GM18508 (cell line): ENCODE measurements around the gene PKDREJ.
A peak's percentile ranks its signal among the peaks of the same experiment; 100 is the strongest.
"Not testable (repeated sequence)": the region's sequence is repeated elsewhere in the genome, so short reads cannot be mapped to it uniquely, and the experiment has no call there.

Experiments
- ATAC-seq: cut with Tn5 transposase; IDR thresholded peaks from one replicate; pipeline ENCODE4 v1.9.1; 2021; ENCODE audit warnings: moderate number of reproducible peaks; ENCODE audit not compliant: insufficient read depth, unreplicated experiment

Gene PKDREJ

DNA sequence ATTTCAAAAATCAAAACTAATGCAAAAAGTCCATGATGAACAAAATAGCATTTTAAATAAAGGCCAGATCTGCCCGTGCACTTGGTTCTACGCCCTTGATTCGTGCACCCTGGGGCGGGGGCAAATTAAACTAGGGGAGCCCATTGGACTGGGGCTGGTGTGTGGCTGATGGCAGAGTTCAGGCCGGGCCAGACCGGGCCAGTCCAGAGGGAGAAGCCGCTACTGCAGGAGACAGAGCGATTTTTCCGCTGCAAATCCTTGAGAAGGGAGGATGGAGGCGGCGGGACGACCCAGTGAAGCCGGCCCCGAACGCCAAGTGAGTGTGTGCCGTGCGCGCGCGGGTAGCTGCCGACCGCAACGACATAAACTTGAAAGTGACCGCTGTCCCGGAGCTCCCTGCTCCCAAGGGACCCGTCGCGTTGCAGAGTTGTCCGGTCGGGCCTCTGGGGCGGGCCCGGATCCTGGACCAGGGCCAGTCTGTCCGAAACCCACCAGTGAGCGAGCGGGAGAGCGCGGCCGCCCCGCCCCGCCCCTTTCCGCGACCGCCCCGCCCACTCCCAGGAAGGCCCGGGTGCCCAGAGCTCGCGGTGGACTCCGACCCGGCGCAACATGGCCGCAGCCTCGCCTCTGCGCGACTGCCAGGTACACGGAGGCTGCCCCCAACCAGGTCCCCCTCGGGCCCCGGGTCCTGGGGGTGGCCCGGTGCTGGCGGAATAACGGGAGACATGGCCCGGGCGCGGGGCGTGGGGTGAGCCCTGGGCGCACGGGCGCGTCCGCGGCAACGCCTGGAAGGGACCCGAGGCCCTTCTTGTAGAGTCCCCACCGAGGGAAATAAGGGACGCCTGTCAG lies 4.5 kb upstream of the PKDREJ start, which contains the start of gene TTC38:
Gene TTC38 (plus strand): TSS at position 578 of the 849 bp plus-strand sequence. CDS start 32 bp downstream, at position 610.
- no peak for ATAC-seq

DNA sequence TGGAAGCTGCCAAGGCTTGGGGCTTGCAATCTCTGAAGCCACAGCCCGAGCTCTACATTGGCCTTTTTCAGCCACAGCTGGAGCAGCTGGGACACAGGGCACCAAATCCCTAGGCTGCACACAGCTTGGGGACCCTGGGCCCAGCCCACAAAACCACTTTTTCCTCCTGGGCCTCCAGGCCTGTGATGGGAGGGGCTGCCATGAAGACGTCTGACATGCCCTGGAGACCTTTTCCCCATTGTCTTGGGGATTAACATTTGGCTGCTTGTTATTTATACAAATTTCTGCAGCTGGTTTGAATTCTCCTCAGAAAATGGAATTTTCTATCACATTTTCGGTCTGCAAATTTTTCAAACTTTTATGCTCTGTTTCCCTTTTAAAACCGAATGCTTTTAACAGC lies 2.5 kb upstream of the PKDREJ start:
- not testable (repeated sequence) for ATAC-seq

DNA sequence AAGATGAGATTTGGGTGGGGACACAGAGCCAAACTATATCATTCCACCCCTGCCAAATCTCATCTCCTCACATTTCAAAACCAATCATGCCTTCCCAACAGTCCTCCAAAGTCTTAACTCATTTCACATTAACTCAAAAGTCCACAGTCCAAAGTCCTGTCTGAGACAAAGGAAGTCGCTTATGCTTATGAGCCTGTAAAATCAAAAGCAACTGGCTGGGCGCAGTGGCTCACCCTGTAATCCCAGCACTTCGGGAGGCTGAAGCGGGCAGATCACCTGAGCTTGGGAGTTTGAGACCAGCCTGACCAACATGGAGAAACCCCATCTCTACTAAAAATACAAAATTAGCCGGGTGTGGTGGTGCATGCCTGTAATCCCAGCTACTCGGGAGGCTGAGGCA lies 1.4 kb upstream of the PKDREJ start:
- not testable (repeated sequence) for ATAC-seq

DNA sequence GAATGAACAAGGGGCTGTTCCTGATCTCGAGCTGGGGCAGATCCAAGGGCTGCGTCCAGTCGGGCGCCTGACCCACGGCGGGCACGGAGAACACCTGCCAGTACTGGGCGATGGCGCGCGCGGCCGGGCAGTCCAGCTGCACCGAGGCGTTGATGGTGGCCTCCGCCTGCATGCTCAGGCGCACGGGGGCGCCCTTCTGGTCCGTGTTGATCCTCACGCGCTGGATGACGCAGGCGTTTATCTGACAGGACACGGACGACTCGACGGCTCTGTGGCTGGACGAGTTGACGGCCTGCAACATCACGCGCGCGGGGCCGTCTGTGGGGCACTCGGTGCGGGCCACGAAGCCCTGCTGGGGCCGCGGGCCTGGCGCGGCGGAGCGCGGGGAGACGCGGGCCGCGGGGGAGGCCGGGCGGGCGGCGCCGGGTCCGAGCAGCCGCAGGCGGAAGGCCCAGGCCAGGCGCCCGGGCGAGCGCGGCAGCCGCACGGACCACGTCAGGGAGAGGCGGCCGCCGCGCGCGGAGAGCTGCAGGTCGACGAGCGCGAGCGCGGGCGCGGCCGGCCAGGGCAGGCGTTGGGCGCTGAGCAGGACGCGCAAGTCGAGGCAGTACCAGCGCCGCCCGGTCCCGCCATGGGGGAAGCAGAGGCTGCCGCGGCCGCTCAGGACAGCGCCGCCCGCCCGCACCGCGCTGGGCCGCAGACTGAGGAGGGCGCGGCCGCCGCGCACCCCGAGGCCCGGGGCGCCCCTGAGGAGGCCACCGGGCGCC lies 511 bp downstream of the PKDREJ start:
- ATAC-seq: no peak

DNA sequence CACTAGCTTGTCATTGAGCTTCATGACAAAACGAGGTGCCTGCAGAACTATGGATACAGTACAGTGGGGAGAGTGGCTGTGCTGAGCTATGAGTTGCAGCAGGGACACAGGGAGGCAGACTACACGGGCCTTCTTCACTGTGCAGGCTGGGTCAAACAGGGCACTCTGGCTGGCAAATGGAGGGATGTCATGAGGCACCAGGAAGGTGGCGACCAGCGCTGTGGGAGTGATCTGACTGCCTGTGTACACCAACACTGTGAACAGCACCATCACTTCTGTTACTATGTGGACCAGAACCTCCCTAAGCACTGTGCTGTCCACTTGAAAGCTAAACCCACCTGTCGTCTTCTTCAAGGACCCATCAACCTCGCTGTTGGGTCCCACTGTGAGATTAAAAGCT lies 3.1 kb downstream of the PKDREJ start:
- no peak for ATAC-seq

DNA sequence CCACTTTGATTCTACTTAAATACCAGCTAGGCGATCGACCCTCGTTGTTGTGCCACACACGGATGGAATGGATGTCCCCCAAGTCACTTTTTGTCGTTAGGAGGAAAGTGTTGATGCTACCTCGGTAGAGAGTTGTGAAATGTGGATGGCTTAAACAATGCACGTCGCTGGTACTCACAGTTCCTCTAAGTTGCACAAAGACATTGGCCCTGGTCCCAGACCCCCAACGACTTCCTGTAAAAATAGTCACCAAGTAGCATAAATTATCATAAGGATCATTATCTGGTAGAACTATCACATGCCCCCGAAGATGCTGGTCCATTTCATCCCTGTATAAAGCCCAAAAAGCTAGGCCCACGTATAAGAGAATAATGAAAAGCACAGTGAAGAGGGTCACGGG lies 3.8 kb downstream of the PKDREJ start:
- ATAC-seq: no peak

DNA sequence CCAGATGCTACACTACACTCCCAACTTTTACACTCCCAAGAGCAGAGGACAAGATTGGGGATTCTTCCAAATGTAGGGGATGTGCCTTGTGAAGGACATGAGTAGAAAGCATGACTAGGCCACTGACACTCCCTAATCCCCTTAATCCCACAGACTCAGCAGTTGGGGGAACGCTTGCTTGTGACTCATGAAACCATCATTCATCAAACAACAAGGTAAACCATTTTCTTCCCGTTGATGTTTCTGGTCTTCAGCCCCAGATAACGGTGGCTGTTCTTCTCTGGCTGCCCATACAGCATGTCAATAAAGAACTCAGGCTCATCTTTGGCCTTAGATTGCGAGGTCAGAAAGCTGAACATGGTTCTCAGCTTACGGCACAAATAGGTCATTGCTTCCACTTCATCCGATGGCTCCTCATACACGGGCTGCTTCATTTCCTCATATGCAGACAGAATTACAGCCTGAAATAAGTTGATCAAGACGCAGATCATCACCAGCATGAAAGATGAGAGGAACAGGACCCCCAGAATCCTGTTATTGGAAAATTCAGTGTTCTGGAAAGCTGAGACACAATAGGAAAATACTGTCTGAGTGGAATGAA lies 6.7 kb downstream of the PKDREJ start:
- ATAC-seq: no peak

DNA sequence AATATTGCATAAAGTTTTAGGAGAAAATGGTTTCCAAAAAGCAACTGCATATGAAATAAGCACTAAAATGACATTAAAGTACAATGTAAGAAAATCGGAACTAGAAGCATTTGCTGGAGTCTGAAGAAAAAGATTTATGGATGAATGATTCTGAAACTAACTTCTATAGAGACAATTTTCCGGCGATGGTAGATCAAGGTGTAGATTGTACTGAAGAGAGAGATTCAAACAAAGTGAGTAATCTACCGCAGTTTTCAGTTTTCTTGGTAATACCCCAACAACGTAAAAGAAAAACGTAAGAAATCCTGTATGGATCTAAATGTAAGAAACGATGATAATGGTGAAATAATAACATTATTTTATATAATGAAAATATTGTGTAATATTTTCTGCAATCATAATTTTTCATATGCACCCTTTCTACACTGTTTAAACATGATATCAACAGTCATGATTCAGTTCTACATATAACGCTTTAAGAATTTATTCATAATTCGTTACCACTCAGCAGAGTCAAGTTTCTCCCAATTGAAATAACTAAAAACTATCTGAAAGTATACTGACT lies 11.2 kb downstream of the PKDREJ start:
- ATAC-seq: no peak

DNA sequence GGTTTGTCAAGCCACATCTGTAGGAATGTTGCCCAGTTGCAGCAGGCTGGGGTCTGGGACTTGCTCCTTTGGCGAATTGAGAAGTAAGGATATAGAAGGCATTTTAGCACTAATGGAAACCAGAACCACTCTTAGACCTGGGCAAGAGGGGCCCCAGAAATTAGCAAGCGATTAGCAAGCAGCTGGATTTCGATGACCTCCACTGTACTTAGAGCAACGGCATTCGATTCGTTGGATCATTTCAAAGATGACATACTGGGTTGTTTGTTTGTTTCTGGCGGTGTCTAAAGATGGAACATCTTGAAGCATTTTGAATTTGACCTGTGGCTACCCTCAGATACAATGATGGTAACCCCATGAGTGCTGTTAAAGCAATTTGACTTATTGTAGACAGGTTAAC lies 11.9 kb downstream of the PKDREJ start:
- ATAC-seq: no peak

DNA sequence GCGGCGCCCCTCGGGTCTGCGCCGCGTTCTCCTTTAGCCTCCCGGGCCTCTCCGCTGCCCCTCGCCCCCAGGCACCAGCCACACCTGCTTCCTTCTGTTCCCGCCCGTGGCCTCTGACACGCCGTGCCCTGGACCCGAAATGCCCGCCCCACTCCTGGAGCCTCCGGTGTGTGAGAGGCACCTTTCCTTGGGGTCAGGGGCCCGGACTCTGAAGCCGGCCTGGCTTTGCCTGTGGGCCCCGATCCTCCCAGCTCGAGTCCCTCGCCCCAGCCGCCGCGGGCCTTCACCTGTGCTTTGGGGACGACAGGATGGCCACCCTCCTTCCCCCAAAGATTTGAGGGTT lies 12.4 kb downstream of the PKDREJ start:
- ATAC-seq: peak; percentile 17

DNA sequence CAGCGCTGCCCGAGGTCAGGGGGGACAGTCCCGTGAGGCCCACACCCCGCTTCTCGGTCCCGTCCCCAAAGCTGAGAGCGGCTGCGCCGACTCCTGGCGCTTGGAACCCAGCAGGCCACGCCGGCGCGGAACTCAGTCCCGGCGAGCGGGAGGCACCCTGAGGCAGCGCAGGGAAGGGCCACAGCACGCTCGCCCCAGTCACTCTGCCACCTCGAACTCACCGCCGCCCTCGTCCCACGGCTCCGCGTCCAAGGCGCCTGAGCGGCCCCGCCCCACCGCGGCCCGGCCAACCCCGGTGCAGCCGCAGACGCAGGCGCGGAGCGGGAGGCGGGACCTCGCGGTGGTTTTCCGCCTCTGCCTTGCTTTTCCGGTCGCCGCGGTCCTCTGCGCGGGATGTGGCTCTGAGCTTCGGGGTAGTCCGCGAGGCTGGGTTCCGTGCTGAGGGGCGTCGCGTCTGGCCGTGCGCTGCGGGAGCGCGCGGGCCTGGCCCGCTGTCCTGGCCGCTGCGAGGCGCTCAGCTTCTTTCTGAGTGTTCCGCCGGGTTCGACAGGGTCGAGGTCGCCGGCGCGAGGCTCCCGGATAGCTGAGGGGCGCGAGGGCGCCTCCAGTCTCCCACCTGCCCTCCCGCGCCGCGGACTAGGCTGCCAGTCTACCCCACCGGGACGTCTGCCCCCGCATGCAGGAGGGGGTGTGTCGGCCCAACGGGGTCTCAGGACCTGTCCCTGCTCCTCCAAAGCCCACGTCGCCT lies 12.9 kb downstream of the PKDREJ start, which contains the start of gene CDPF1:
Gene CDPF1 (minus strand): TSS at position 259 of the 748 bp plus-strand sequence. CDS start 2,009 bp downstream, outside the sequence.
- ATAC-seq: peak; percentile 39

DNA sequence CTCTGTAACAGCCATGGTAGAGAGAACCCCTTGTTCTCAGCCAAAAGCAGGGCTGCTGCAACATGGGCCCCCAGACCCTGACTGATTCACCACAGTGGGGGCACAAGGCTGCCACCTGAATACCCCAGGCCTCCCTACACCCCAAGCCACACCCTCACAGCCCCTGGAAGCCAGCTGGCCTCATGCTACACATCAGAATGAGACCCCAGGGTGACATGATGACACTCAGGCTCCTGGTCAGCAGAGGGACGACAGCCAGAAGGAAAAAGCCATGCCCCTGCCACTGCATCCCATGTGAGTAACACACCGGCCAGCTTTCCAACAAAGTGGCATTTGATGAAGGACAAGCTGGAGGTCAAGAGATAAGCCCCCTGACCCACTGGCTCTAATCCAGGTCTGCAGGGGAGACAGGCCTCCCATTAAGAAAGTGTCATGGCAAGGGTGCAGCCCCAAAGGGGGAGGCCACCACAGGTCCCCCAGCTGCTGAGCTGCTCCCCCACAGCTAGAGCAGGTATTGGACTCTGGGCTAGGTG lies 15.6 kb downstream of the PKDREJ start:
- ATAC-seq: no peak

DNA sequence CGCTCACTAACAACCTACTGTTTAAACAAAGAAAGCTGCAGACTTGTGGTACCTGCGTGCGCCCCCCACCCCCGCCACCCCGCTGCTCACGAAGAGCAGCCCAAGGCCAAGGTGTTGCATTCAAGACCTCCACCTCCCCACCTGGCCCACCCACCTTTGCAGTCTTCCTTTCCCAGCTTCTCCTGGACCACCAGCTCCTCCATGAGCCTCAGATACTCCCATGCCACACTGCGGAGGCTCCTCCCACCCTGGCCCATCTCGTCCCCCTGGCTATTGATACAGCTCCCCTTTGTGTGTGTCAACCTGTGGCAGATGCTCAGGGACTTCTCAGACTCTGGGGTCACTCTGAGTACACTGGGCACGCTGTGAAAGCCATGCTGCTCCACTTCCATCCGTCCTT lies 17.0 kb downstream of the PKDREJ start:
- no peak for ATAC-seq

DNA sequence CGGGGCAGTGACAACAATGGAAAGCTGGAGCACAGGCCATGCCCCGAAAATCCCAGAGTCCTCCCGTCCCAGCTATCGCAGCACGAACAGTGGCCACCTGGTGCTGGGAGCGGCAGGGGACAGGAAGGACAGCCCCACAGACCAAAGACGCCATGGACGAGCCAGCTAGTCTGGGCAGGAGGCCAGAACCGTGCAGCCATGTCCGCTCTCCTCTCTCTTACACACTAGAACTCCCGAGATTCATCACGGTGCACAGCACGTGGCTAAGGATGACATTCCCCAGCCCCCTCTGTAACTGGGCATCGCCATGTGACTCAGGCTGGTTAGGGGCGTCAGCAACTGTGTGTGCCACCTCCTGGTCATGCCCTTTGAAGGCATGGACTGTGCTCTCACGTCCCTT lies 17.6 kb downstream of the PKDREJ start:
- no peak for ATAC-seq

DNA sequence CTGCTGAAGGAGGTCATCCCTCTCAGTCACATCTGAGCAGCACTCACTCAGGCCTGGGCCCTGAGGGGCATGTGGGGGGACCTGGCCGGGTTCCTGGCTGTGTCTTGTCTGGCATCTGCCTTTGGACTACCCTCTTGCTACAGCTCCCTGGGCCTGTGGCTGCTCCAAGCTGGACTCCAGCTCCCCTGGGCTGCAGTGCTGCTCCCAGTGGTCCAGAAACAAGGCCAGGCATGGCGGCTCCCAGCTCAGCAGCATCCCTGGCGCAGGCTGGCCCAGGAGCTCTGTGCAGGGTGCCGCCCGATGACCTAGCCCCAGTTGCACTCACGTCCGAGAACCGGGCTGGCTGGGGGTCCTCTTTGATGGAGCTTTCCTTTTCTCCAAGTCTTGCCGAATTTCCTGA lies 18.4 kb downstream of the PKDREJ start:
- ATAC-seq: no peak

DNA sequence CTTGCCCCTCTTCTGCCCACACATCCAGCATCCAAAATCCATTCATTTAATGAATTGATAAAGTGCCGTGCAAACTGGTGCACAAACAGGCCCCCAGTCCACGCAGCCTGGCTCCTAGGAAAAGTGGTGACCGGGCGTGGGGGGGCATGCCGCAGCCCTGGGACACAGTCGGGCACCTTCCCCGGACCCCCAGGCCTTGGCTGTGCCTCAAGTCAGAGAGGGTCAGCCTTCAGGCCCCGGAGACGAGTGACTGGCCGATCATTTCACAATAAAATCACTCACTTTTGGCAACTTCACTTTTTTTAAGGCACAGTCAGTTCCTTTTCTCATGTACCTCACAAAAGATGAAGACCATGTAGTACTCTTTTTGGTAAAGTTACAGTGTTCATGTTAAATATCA lies 21.1 kb downstream of the PKDREJ start:
- ATAC-seq: no peak

DNA sequence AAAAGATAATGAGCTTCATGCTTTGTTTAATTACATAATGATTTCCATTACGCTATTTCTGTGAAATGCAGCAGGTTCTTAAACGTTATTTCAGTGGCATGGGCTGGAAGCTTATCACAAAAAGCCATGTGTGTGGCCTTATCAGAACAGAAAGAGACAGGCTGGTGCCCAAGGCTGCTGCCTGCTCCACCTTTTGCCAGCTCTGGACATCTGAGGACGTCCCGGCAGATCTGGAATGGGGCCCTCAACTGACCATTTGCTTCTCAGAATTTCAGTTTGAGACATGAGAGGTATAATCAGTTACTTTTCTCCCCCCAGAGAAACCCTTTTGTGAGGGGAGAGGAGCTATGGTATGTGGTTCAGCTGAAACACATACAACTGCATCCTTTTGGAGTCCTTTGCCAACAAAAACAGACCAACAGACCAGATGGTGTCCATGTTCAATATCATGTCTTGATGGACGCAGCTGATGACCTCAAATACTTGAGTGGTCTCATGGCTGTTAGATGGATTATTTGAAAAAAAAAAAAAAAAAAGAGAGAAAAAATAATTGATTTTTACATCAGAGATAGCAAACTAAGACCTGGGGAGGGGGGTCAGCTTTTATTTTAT lies 21.6 kb downstream of the PKDREJ start:
- no peak for ATAC-seq

DNA sequence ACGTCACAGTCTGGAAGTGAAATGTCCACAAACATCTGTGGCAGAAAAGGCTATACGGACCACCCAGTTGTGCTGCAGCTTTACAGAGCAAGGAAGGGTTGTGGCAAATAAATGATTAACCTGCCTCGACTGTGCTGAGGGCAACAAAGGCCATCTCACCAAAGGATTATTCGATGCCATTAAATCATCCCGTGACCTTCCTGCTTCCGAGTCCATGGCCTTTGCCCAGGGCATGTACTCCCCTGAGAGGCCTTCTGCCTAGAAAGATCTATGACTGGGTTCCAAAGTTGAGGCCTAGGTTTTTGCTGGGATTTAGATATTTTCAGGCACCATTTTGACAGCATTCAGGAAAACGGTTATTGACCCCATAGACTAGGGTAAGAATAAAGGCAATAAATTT lies 22.2 kb downstream of the PKDREJ start:
- no peak for ATAC-seq

DNA sequence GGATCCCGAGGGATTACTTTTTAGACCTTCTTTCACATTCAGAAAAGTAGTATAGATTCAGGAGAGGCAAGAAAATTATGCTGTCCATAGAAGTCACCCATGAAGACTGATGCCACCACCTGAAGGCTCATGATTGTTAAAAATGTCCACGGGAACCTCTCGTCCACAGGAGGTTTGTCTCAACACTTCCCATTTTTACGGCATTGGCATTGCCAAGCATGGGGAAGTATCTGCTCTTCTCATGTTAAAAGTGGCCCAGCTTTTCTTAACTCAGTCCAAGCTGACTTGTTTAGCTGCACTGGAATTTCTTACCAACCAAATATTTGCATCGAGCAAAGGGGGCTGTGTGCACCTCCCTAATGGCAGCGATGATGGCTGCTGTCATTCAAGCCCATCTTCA lies 22.6 kb downstream of the PKDREJ start:
- no peak for ATAC-seq
